Astrocyte of the hippocampus (primary cell): ENCODE measurements around the gene RAB25.
"Not testable (repeated sequence)": the region's sequence is repeated elsewhere in the genome, so short reads cannot be mapped to it uniquely, and the experiment has no call there.

Experiments used
- DNase-seq: peaks from one replicate; pipeline ENCODE4 v3.0.0; 2011; ENCODE audit warnings: low read depth, low spot score

The RAB25 gene

GRCh38 chr1:156115514-156116374 is 54.8 kb downstream of the RAB25 start:
- DNase-seq, result peak; percentile 82

GRCh38 chr1:156116731-156117130 is 55.8 kb downstream of the RAB25 start:
- DNase-seq, result not testable (repeated sequence)

GRCh38 chr1:156117414-156118176 is 56.6 kb downstream of the RAB25 start:
- DNase-seq, result no peak

DNA sequence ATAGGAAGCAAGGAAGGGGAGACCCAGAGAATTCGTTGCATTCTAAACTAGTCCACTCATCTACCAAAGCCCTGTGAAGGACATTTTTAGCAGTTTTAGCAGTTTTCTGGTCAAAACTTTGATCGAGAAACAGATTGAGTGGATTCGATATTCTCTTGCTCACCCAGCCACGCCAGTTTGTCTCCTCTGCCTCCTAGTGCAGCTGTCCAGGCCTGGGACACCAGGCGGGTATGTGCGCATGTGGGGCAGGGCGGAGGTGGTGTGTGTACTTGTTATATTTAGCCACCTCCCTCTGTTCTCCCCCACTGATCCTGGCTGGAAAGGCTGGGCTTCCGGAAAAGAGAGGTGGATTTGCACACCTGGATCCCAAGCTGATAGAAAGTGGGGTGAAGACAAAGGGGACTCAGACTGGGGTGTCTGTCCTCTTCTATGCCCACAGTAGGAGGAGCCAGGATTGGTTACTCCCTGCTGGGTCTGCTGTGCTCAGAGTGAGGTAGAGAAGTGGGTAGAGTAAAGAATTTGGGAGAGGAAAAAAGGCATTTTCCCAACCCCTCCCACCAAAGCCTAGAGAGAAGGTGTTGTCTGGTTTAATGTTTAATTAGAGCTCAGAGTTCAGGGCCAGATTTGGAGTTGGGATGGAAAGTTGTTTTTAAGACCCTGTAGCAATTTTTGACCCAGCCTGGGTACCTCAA is 57.4 kb downstream of the RAB25 start:
- no peak for DNase-seq

- DNase-seq, result peak; percentile 74
Measured at GRCh38 chr1:156119503-156120209, 58.7 kb downstream of the RAB25 start.
